Liver (tissue), 10 donors: ENCODE results near the gene KIF26B. TPM values are rescaled to one million over a fixed set of nuclear protein-coding genes. Genes with fewer than 3 reads are reported as not detected.

Experiments used
- DNase-seq: peaks from one replicate; pipeline ENCODE4 v3.0.0-alpha.2; 2017; ENCODE audit warnings: low spot score
- H3K27ac ChIP-seq, 2 donors: one replicate each; pipeline ENCODE4 v1.7.0; 2013; ENCODE audit warnings: inconsistent platforms in 2 of 2, low read length in 2 of 2, control low read depth in 1 of 2, low read depth in 1 of 2, mild to moderate bottlenecking in 1 of 2
- H3K27me3 ChIP-seq, 4 donors: one replicate each; pipeline versions ENCODE4 v1.6.1 to v1.7.0; 2013; ENCODE audit warnings: low read length in 3 of 4, inconsistent platforms in 1 of 4, mild to moderate bottlenecking in 1 of 4, moderate library complexity in 1 of 4; ENCODE audit not compliant: control insufficient read depth in 4 of 4, insufficient read depth in 4 of 4
- H3K36me3 ChIP-seq, 4 donors: one replicate each; pipeline versions ENCODE4 v1.6.1 to v1.7.0; 2013; ENCODE audit warnings: low read length in 3 of 4, mild to moderate bottlenecking in 3 of 4, low read depth in 1 of 4, moderate library complexity in 1 of 4; ENCODE audit not compliant: control insufficient read depth in 4 of 4, insufficient read depth in 3 of 4
- H3K4me1 ChIP-seq, 4 donors: one replicate each; pipeline versions ENCODE4 v1.6.1 to v1.7.0; 2013; ENCODE audit warnings: low read length in 3 of 4, mild to moderate bottlenecking in 3 of 4, moderate library complexity in 1 of 4; ENCODE audit not compliant: control insufficient read depth in 4 of 4, insufficient read depth in 4 of 4
- H3K4me3 ChIP-seq, 3 donors: one replicate each; pipeline versions ENCODE4 v1.6.1 to v1.7.0; 2013; ENCODE audit warnings: low read length in 3 of 3, control low read depth in 1 of 3, low read depth in 1 of 3, mild to moderate bottlenecking in 1 of 3
- H3K9ac ChIP-seq, 2 donors: one replicate each; pipeline ENCODE4 v1.7.0; 2013; ENCODE audit warnings: low read length in 2 of 2, mild to moderate bottlenecking in 2 of 2, moderate library complexity in 2 of 2, control low read depth in 1 of 2, low read depth in 1 of 2
- H3K9me3 ChIP-seq, 4 donors: one replicate each; pipeline versions ENCODE4 v1.6.1 to v1.7.0; 2013; ENCODE audit warnings: low read length in 3 of 4; ENCODE audit not compliant: control insufficient read depth in 4 of 4
- EGR1 ChIP-seq, 2 donors: IDR thresholded peaks; 2 replicates each; pipeline ENCODE4 v1.6.1; 2016 to 2018; ENCODE audit warnings: antibody characterized with exemption in 2 of 2, low read depth in 2 of 2
- FOXA1 ChIP-seq: IDR thresholded peaks from 2 replicates; pipeline ENCODE4 v1.6.1; 2016; ENCODE audit warnings: antibody characterized with exemption
- FOXA2 ChIP-seq: IDR thresholded peaks from 2 replicates; pipeline ENCODE4 v1.6.1; 2016; ENCODE audit warnings: antibody characterized with exemption
- GABPA ChIP-seq, 2 donors: IDR thresholded peaks in 1 of 2; conservative IDR thresholded peaks in 1 of 2; 2 replicates each; pipeline ENCODE4 v1.6.1; 2016; ENCODE audit warnings: antibody characterized with exemption in 2 of 2, mild to moderate bottlenecking in 1 of 2, moderate library complexity in 1 of 2
- HNF4G ChIP-seq: IDR thresholded peaks from 2 replicates; pipeline ENCODE4 v1.6.1; 2016; ENCODE audit warnings: antibody characterized with exemption
- JUND ChIP-seq, 2 donors: IDR thresholded peaks; 2 replicates each; pipeline ENCODE4 v1.6.1; 2016; ENCODE audit warnings: antibody characterized with exemption in 2 of 2
- NR2F2 ChIP-seq: IDR thresholded peaks from 2 replicates; pipeline ENCODE4 v1.6.1; 2016; ENCODE audit warnings: antibody characterized with exemption
- RAD21 ChIP-seq, 2 donors: IDR thresholded peaks; 2 replicates each; pipeline ENCODE4 v1.6.1; 2016; ENCODE audit warnings: antibody characterized with exemption in 2 of 2, mild to moderate bottlenecking in 2 of 2
- REST ChIP-seq: IDR thresholded peaks from 2 replicates; pipeline ENCODE4 v1.6.1; 2016; ENCODE audit warnings: antibody characterized with exemption, mild to moderate bottlenecking
- RXRA ChIP-seq, 2 donors: IDR thresholded peaks; 2 replicates each; pipeline ENCODE4 v1.6.1; 2017 to 2018; ENCODE audit warnings: antibody characterized with exemption in 2 of 2, mild to moderate bottlenecking in 1 of 2
- SP1 ChIP-seq: IDR thresholded peaks from 2 replicates; pipeline ENCODE4 v1.6.1; 2018; ENCODE audit warnings: antibody characterized with exemption, mild to moderate bottlenecking
- TAF1 ChIP-seq: conservative IDR thresholded peaks from 2 replicates; pipeline ENCODE4 v1.6.1; 2016; ENCODE audit warnings: antibody characterized with exemption, mild to moderate bottlenecking
- WGBS: extraction: QIAGEN DNeasy Blood & Tissue Kit; methylation state at CpG from one replicate; pipeline ENCODE4 v1.1.7; 2013; 5-methylcytosine and 5-hydroxymethylcytosine counted together
- polyA plus RNA-seq, 2 donors: library from polyadenylated mRNA; stranded (reverse) in 1 of 2; unstranded in 1 of 2; fragments of 200-250 nt in 1 of 2; fragments of >200 nt in 1 of 2; fragmentation: Nextera tagmentation in 1 of 2; extraction: Ambion mirVana in 1 of 2; gene quantifications; one replicate each; pipeline versions ENCODE4 v1.2.1 to v1.2.3, GENCODE V29; 2013 to 2015
- small RNA-seq: library from RNA; depleted of rRNA; stranded (forward); fragments of <200 nt; gene quantifications from one replicate; pipeline ENCODE3, GENCODE V24; 2014
- total RNA-seq, 2 donors: library from RNA; depleted of rRNA; stranded (reverse); fragments of >200 nt; gene quantifications; one replicate each; pipeline ENCODE4 v1.2.3, GENCODE V29; 2014
- TF ChIP-seq, protein P1 (sequence below): IDR thresholded peaks from 2 replicates; pipeline ENCODE4 v1.6.1; 2016; ENCODE audit warnings: antibody characterized with exemption
- TF ChIP-seq, protein P2 (sequence below): fragments of 150-350 bp; IDR thresholded peaks from 2 replicates; pipeline ENCODE4 v1.5.1; 2017; ENCODE audit warnings: improper control_type of control experiment, low read depth, low read length; ENCODE audit not compliant: missing input control
- TF ChIP-seq, protein P3 (sequence below): IDR thresholded peaks from 2 replicates; pipeline ENCODE4 v1.6.1; 2016; ENCODE audit warnings: antibody characterized with exemption
- donor health status: healthy.
- donor health status: healthy.
- donor health status: healthy.
- donor health status: healthy.
- donor health status: healthy.

Gene KIF26B
- total and polyA plus RNA-seq, 4 donors: 0.10 to 1.7 (median 0.34) TPM

DNA sequence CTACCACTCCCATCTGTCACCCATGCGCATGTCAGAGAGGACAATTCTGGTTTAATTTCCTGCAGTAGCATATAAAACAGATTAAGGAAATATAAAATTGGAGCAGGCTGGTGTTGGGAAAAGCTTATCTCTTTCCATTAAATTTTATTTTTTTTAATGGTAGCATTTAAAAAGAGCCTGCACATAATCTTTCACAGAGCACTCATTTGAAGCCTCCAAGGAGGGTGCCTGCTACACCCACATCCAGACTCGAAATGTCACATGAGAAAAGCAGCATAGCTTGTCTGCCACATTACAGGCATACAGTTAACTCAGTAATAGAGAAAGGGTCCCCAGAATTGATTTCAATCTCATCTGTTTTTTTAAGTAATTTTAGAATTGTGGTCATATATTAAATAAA is 599.0 kb downstream of the KIF26B start (continued):
- TF ChIP-seq, protein P1, sequence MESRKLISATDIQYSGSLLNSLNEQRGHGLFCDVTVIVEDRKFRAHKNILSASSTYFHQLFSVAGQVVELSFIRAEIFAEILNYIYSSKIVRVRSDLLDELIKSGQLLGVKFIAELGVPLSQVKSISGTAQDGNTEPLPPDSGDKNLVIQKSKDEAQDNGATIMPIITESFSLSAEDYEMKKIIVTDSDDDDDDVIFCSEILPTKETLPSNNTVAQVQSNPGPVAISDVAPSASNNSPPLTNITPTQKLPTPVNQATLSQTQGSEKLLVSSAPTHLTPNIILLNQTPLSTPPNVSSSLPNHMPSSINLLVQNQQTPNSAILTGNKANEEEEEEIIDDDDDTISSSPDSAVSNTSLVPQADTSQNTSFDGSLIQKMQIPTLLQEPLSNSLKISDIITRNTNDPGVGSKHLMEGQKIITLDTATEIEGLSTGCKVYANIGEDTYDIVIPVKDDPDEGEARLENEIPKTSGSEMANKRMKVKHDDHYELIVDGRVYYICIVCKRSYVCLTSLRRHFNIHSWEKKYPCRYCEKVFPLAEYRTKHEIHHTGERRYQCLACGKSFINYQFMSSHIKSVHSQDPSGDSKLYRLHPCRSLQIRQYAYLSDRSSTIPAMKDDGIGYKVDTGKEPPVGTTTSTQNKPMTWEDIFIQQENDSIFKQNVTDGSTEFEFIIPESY: no peak
- TF ChIP-seq GABPA (IDR thresholded peaks at IDR 0.05 in 1 of 2, conservative IDR thresholded peaks at IDR 0.05 in 1 of 2): no peak
- no peak for TF ChIP-seq FOXA2
- TF ChIP-seq RXRA (IDR thresholded peaks at IDR 0.05): no peak
- no peak for TF ChIP-seq SP1
- TF ChIP-seq TAF1: no peak

DNA sequence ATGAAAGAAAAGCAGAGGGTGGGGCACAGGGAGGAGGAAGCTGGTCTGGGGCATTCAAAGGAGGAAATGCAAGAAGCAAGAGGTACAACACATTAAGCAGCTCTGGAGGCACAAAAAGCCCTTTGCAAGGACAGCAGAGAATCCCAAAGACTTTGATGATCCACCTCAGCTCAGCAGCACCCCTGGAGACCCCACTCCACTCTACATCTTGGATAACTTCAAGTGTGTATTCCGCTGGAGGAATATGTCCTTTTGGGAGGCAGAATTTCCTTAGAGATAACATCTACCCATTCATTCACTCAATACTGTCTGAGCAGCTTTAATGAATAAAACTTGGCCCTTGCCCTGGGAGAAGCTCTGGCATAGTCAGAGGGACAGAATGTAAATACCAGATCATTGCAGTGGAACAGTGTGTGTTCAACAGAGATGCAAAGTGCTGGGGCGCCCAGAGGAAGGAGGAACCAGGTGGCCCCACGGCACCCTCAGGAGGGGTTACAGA is 599.7 kb downstream of the KIF26B start:
- no peak for DNase-seq
- Histone ChIP-seq H3K4me1 (no peaks in the 10 kb centered on the region), H3K9me3 (no peaks in the 10 kb centered on the region), H3K27me3 (no peaks in the 10 kb centered on the region), H3K4me3 (no peak overlapping the region), H3K36me3 (no peaks in the 10 kb centered on the region), H3K27ac (no peak overlapping the region), H3K9ac (no peak overlapping the region)
- 81% methylated on average over 3 of the region's 3 CpGs for WGBS
- TF ChIP-seq NR2F2 (no peak), EGR1 (IDR thresholded peaks at IDR 0.05; ENCODE audit: low read depth in 2 of 2) (no peak), FOXA1 (no peak), GABPA (IDR thresholded peaks at IDR 0.05 in 1 of 2, conservative IDR thresholded peaks at IDR 0.05 in 1 of 2) (no peak), TAF1 (no peak), REST (no peak), RAD21 (IDR thresholded peaks at IDR 0.05) (no peak), HNF4G (no peak), FOXA2 (no peak), RXRA (IDR thresholded peaks at IDR 0.05) (no peak), JUND (IDR thresholded peaks at IDR 0.05) (no peak)
- TF ChIP-seq, protein P2, sequence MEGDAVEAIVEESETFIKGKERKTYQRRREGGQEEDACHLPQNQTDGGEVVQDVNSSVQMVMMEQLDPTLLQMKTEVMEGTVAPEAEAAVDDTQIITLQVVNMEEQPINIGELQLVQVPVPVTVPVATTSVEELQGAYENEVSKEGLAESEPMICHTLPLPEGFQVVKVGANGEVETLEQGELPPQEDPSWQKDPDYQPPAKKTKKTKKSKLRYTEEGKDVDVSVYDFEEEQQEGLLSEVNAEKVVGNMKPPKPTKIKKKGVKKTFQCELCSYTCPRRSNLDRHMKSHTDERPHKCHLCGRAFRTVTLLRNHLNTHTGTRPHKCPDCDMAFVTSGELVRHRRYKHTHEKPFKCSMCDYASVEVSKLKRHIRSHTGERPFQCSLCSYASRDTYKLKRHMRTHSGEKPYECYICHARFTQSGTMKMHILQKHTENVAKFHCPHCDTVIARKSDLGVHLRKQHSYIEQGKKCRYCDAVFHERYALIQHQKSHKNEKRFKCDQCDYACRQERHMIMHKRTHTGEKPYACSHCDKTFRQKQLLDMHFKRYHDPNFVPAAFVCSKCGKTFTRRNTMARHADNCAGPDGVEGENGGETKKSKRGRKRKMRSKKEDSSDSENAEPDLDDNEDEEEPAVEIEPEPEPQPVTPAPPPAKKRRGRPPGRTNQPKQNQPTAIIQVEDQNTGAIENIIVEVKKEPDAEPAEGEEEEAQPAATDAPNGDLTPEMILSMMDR: no peak
- TF ChIP-seq, protein P3, sequence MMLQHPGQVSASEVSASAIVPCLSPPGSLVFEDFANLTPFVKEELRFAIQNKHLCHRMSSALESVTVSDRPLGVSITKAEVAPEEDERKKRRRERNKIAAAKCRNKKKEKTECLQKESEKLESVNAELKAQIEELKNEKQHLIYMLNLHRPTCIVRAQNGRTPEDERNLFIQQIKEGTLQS: no peak

Small RNA genes lying within 50 kb of the gene (small RNA-seq; reads per million reads assigned to genes)
- gene DNAJC19P8 (not detected), gene RNU1-132P (not detected)
